IPS-18a (cell line): ENCODE data around the gene SSTR4.

Experiments
- H3K27ac ChIP-seq: one replicate; pipeline ENCODE4 v1.5.1; 2013; ENCODE audit warnings: low read length
- H3K27me3 ChIP-seq: one replicate; pipeline ENCODE4 v1.6.1; 2013; ENCODE audit warnings: mild to moderate bottlenecking, low read length; ENCODE audit not compliant: control insufficient read depth, insufficient read depth
- H3K36me3 ChIP-seq: one replicate; pipeline ENCODE4 v1.6.1; 2013; ENCODE audit warnings: low read depth, low read length; ENCODE audit not compliant: control insufficient read depth
- H3K4me1 ChIP-seq: one replicate; pipeline ENCODE4 v1.6.1; 2013; ENCODE audit warnings: low read depth, low read length; ENCODE audit not compliant: control insufficient read depth
- H3K4me3 ChIP-seq: one replicate; pipeline ENCODE4 v1.5.1; 2013; ENCODE audit warnings: low read length
- H3K9ac ChIP-seq: one replicate; pipeline ENCODE4 v1.6.1; 2013; ENCODE audit warnings: mild to moderate bottlenecking, low read length, moderate library complexity
- H3K9me3 ChIP-seq: one replicate; pipeline ENCODE4 v1.6.1; 2013; ENCODE audit warnings: low read depth, low read length; ENCODE audit not compliant: control insufficient read depth

Gene SSTR4

DNA sequence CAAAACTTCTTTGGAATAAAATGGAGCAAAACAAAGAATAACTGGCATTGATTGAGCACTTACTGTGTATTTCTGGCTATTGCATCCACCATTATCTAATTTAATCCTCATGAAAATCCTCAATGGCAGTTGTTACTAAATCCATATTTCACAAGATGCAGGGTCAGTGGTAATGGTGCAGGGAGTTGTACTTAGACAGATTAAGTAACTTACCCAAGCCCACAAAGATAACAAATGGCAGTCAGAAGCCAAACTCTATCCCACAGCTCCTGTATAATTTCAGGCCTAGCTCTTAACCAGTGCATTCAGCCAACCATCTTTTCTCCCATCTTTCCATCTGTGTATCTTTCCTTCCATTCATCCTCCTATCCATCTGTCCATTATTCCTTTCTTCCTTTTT, 29.3 kb upstream of the SSTR4 start:
- no peaks in the 10 kb centered on the region for H3K36me3 ChIP-seq
- H3K9me3 ChIP-seq, result no peaks in the 10 kb centered on the region
- H3K9ac ChIP-seq, result no peak overlapping the region
- H3K27ac ChIP-seq, result no peak overlapping the region
- no peaks in the 10 kb centered on the region for H3K27me3 ChIP-seq
- no peak overlapping the region for H3K4me3 ChIP-seq
- peaks cover 6% of the 10 kb centered on the region for H3K4me1 ChIP-seq

- H3K27me3 ChIP-seq, result no peaks in the 10 kb centered on the region
- H3K27ac ChIP-seq, result no peak overlapping the region
- H3K9me3 ChIP-seq, result no peaks in the 10 kb centered on the region
- no peak overlapping the region for H3K4me3 ChIP-seq
- H3K4me1 ChIP-seq, result peaks cover 6% of the 10 kb centered on the region
- H3K36me3 ChIP-seq, result no peaks in the 10 kb centered on the region
- no peak overlapping the region for H3K9ac ChIP-seq
Measured at GRCh38 chr20:23007462-23007861, 27.6 kb upstream of the SSTR4 start.

GRCh38 chr20:23007886-23008655, 27.0 kb upstream of the SSTR4 start:
- Histone ChIP-seq H3K9ac (no peak overlapping the region), H3K36me3 (no peaks in the 10 kb centered on the region), H3K27me3 (no peaks in the 10 kb centered on the region), H3K4me3 (no peak overlapping the region), H3K9me3 (no peaks in the 10 kb centered on the region), H3K4me1 (peaks cover 6% of the 10 kb centered on the region), H3K27ac (no peak overlapping the region)

DNA sequence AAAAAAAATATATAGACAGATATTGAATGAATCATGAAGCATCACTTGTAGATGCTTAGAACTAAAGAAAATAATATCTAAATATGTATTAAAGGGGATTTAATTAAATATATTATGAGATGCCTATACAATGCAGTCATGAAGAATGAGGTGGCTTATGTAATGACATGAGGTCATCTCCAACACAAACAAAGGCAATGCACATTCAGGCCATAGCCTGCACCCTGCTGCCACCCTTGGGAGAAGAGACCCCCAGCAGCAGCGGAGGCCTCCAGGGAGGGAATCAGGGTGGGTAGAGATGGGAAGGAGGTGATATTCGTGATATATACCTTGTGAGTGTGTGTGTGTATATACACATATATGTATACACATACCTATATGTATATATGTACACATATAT, 26.4 kb upstream of the SSTR4 start:
- no peaks in the 10 kb centered on the region for H3K36me3 ChIP-seq
- H3K9me3 ChIP-seq, result no peaks in the 10 kb centered on the region
- H3K9ac ChIP-seq, result no peak overlapping the region
- H3K27ac ChIP-seq, result no peak overlapping the region
- peaks cover 6% of the 10 kb centered on the region for H3K4me1 ChIP-seq
- H3K27me3 ChIP-seq, result no peaks in the 10 kb centered on the region
- no peak overlapping the region for H3K4me3 ChIP-seq

DNA sequence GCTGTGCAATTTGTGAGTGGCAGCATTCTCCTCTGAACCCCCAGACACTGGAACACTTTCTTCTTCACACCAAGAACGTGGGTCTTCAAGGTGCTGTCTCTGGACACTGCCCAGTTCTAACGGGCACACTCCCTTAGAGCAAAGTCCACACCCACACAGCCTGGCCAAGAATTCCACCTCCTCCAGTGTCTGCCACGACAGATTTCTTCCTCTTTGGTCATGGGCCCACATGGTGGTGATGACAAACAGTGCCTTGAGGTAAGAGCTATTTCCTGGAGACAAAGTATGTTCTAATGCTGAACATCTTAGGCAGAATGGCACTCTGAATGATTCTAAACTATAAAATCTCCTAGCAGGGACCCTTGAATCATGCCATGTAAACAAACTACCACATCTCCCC, 25.5 kb upstream of the SSTR4 start:
- Histone ChIP-seq H3K27me3 (no peaks in the 10 kb centered on the region), H3K9me3 (no peaks in the 10 kb centered on the region), H3K9ac (no peak overlapping the region), H3K36me3 (no peaks in the 10 kb centered on the region), H3K4me1 (peaks cover 6% of the 10 kb centered on the region), H3K4me3 (no peak overlapping the region), H3K27ac (no peak overlapping the region)

DNA sequence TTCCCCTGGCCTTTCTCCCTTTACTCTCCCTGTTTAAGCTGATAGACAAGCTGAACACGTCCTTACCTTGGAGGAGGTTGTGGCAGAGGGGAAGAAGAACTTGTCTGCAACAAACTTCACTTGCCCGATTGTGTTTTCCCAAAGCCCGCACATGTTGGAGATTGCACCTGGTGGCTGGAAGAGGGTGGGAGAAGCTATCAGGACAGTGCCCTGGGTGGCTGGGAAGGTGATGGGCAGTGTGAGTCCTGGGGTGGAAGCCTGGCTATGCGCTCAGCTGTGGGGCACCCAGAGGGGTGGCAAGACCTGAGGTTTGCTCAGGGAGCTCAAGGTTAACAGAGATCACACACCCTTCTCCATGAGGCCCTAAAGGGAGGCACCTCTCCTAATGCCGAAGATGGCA, 25.0 kb upstream of the SSTR4 start:
- no peak overlapping the region for H3K9ac ChIP-seq
- no peaks in the 10 kb centered on the region for H3K9me3 ChIP-seq
- no peaks in the 10 kb centered on the region for H3K27me3 ChIP-seq
- no peak overlapping the region for H3K27ac ChIP-seq
- no peak overlapping the region for H3K4me3 ChIP-seq
- no peaks in the 10 kb centered on the region for H3K36me3 ChIP-seq
- H3K4me1 ChIP-seq, result peaks cover 6% of the 10 kb centered on the region

DNA sequence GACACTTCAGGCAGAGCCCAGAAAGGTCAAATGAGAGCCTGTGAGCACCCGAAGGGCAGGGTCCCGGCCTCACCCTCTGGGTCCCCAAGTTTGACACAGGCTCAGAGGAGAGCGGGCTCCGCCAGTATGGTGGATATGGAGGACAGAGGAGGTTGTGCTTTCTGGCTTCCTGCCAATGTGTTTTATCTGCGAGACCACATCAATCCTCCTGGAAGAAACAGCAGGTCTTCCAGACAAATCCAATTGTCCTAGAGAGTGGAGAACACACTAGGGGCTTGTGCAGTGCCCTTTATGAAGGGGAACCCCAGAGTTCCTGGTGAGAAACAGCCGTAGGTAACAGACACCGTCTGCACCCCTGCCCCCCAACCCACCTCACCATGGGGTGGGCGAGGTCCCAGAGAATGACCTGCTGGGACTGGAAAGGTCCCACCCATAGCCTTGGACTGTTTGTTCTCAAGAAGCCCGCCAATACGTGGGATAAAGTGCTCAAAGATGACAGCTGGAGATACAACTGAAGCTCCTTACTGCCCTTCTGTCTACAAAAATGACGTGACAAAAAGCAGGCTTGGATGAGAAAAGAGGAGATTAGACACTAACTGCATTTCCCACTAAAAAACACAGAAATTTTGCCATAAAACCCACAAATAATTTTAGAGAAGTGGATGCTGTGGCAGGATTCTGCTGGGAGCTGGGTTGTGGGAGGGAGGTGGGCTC, 23.9 kb upstream of the SSTR4 start:
- no peaks in the 10 kb centered on the region for H3K36me3 ChIP-seq
- H3K9me3 ChIP-seq, result no peaks in the 10 kb centered on the region
- H3K27me3 ChIP-seq, result no peaks in the 10 kb centered on the region
- H3K4me3 ChIP-seq, result no peak overlapping the region
- no peak overlapping the region for H3K9ac ChIP-seq
- H3K27ac ChIP-seq, result no peak overlapping the region
- H3K4me1 ChIP-seq, result peaks cover 6% of the 10 kb centered on the region

DNA sequence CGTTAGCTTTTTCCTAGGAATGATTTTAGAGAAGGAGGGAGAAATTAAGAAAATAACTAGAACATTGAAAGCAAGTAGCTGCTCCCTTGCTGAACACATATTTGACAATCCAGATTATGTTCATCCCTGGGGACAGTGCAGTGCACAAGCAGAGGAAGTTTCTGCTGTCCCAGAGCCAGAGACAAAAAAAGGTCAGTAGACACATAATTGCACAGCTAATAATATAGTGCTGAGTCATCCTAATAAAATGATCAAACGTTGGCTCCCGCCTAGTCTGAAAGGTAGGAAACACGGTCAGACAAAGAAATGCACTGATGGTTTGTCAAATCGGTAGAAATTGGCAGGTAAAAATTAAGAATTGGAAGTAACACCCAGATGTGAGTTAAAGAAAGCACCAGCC, 21.7 kb upstream of the SSTR4 start:
- Histone ChIP-seq H3K27ac (no peak overlapping the region), H3K9ac (no peak overlapping the region), H3K27me3 (no peaks in the 10 kb centered on the region), H3K36me3 (no peaks in the 10 kb centered on the region), H3K4me1 (no peaks in the 10 kb centered on the region), H3K4me3 (no peak overlapping the region), H3K9me3 (no peaks in the 10 kb centered on the region)

DNA sequence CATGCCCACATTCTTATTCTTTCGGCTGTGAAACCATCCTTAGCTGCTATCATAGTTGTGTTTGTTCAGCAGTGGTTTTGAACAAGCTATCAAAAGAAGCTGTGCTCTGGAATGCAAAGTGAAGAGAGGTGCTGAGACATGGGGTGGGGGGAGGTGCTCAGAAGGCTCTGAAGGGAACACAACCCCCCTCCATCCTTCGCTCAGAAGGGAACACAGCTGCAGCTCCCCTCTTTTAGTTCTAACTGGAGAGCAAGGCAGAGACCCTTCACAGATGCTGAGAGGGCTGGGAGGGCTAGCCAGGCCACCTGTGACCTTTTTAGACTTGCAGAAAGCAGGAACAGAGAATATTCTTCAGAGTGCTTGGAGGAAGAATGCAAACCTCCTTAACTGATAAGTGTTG, 17.6 kb upstream of the SSTR4 start:
- no peaks in the 10 kb centered on the region for H3K27me3 ChIP-seq
- H3K4me1 ChIP-seq, result no peaks in the 10 kb centered on the region
- no peak overlapping the region for H3K9ac ChIP-seq
- H3K9me3 ChIP-seq, result no peaks in the 10 kb centered on the region
- no peaks in the 10 kb centered on the region for H3K36me3 ChIP-seq
- H3K27ac ChIP-seq, result no peak overlapping the region
- H3K4me3 ChIP-seq, result no peak overlapping the region

- Histone ChIP-seq H3K4me1 (no peaks in the 10 kb centered on the region), H3K27ac (no peak overlapping the region), H3K9ac (no peak overlapping the region), H3K27me3 (no peaks in the 10 kb centered on the region), H3K9me3 (no peaks in the 10 kb centered on the region), H3K4me3 (no peak overlapping the region), H3K36me3 (no peaks in the 10 kb centered on the region)
Measured at GRCh38 chr20:23018432-23018831, 16.7 kb upstream of the SSTR4 start.

DNA sequence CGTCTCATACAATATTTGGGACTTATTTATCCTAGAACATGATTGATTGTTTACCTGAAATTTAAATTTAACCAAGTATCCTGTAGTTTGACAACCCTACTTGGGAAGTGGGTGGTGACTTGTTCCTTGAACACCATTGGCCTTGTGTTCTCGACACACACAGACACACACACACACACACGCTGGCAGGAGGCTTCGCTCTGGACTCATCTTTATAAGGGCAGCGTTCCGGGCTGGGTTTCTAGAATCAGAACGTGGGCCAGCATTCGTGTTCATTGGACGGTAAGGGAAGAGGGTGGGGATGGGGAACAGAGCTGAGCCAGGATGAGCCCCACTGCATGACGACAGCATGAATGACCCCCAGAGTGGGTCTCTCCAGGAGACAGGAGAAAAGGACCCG, 16.2 kb upstream of the SSTR4 start:
- H3K4me1 ChIP-seq, result no peaks in the 10 kb centered on the region
- H3K36me3 ChIP-seq, result no peaks in the 10 kb centered on the region
- no peaks in the 10 kb centered on the region for H3K9me3 ChIP-seq
- no peaks in the 10 kb centered on the region for H3K27me3 ChIP-seq
- no peak overlapping the region for H3K27ac ChIP-seq
- no peak overlapping the region for H3K4me3 ChIP-seq
- H3K9ac ChIP-seq, result no peak overlapping the region

DNA sequence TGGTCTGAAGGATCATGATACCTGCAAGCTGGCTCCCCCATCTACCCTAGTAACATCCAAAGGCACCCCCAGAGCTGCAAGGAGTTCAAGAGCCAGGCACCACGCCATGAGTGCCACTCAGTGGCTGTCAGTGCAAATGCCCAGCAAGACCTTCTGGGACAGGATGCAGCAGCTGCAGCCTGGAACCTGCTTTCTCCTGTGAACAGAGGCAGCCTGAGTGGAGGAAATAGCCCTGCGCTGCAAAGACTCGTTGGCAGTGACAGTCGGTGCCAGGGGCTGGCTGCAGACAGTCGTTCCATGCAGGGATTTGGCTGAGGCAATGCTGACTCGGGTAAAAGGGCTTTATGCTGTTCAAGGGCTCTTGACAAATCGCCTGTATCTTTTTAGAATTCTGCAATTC, 15.7 kb upstream of the SSTR4 start:
- Histone ChIP-seq H3K9ac (no peak overlapping the region), H3K27me3 (no peaks in the 10 kb centered on the region), H3K4me1 (no peaks in the 10 kb centered on the region), H3K4me3 (no peak overlapping the region), H3K36me3 (no peaks in the 10 kb centered on the region), H3K9me3 (no peaks in the 10 kb centered on the region), H3K27ac (no peak overlapping the region)
